ENCODE measurements around the gene MRPS18B. TPM values are rescaled to one million over a fixed set of nuclear protein-coding genes. Genes with fewer than 3 reads are reported as not detected.
"Not testable (repeated sequence)": the region's sequence is repeated elsewhere in the genome, so short reads cannot be mapped to it uniquely, and the experiment has no call there.

The MRPS18B gene
- polyA plus RNA-seq, 1 donor, result 55.8 TPM

DNA sequence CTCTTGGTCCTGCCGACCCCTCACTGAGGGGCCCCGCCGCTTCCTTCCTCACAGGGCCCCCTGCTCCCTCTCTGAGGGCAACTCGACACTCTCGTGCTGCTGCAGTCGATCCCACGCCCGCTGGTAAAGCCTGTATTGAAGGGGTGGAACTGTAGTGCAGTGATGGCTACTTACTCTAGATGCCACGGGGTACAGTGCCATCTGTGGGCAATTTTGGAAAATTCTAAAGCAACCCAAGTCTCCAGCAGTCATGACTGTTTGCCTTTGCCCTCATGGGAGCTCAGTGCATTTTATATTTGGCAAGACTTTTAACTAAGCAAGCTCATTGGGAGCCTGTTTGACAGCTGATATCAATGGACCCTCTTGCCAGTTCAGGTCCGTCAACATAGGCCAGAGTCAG is 22.8 kb downstream of the MRPS18B start:
- DNase-seq, result no peak

DNA sequence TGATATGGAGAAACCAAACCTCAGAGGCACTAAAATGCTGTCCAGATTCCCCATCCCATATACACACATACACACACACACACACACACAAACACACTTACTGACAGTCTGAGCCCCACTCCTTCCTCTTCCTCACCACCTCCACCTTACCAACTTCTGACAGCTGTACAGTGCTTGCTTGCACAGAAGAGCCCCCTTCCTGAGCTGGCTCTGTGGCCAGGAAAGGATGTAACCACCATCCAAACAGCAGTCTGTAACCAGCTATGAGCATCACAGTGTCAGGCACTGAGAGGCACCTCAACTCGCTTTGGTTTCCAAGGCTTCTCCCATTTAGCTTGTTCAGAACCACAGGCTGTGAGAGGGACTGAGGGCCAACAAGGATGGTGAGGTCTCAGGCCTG is 23.4 kb downstream of the MRPS18B start:
- DNase-seq, result no peak

DNA sequence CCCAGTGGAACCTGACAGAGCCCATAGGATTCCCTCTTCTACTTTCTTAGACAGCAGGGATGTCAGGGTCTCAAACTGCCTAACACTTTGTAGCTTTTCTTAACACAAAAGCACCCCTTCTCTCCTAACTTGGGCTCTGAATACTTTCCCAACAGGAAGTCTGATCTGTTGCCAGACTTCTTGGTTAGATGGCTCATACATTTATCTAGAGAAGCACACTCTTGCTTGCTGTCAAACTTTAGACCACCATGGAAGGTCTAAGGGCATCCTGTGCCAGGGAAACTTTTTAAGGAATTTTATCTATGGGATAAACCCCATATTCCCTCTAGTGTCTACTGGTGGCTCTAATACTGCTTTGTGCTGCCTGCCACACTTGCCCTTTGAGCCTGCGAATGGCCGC is 26.0 kb downstream of the MRPS18B start:
- no peak for DNase-seq

DNA sequence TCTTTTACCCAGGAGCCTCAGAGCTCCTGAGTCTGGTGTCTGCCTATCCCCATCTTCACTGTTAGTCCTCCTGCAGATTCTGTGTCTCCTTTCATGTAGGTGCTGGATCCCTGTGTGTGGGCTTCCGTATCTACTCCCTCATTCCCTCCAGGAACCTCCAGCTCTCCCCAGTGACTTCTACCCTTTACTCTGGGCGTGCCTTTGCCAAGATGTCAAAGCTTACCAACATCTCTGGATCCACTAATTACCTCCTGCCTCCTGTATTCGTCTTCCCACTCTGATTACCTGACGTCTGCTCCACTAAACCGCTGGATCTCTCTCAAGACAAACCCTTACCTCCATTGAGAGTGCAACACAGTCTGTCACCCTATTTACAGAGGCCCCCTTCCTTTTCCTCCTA is 27.1 kb downstream of the MRPS18B start:
- no peak for DNase-seq

DNA sequence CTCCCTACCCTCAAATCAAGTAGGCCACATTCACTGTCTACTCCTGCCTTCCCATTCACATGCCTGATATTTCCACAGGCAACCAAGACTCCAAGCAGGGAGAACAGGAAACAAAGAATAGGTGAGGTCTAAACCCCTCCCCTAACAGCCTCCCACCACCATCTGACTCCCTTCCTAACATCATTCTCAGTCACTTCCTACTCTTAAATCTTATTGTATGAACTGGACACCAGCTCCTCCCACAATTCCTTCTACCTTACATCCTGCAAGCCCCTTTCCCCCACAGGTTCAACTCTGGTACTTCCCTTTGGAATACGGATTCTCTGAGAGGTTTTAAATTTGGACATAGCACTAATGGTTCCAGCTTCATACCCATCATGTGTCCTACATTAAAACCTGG is 28.3 kb downstream of the MRPS18B start:
- DNase-seq, result no peak

DNA sequence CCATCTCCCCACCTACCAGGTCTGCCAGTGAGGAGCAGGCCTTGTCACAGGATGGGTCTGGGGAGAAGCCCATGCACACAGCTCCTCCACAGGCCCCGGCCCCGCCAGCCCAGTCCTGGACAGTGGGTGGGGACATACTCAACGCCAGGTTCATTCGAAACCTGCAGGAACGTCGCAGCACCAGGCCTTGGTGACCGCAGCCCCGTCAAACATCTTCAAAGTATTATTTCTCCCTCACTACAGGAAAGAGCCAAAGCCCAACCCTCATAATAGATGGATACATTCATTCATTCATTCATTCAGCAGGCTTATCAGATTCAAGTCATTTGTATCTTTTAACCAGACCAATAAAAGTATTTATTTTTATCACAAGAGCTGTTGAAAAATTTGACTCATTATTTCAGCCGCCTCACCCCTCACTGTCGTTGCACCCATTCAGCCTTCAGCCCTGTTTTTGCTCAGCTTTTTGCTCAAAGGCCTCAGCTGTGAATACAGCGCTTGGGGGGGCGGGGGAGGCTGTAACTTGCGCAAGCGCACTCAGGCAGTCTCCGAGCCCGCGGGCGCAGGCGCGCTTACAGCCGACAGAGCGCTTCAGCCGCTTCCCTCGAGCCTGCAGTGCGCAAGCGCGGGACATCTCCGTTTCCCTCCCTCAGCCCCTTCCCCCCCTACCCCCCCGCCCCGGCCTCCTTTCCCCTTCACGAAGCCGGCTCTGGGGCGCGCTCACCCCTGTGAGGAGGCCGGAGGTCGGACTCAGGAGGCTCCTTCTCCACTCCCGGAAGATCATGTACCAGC is 29.0 kb downstream of the MRPS18B start, which contains the start of gene C6orf136:
Gene C6orf136 (plus strand): TSS at position 684 of the 792 bp plus-strand sequence. CDS start 99 bp downstream, at position 783.
- DNase-seq, result peak; percentile 89

DNA sequence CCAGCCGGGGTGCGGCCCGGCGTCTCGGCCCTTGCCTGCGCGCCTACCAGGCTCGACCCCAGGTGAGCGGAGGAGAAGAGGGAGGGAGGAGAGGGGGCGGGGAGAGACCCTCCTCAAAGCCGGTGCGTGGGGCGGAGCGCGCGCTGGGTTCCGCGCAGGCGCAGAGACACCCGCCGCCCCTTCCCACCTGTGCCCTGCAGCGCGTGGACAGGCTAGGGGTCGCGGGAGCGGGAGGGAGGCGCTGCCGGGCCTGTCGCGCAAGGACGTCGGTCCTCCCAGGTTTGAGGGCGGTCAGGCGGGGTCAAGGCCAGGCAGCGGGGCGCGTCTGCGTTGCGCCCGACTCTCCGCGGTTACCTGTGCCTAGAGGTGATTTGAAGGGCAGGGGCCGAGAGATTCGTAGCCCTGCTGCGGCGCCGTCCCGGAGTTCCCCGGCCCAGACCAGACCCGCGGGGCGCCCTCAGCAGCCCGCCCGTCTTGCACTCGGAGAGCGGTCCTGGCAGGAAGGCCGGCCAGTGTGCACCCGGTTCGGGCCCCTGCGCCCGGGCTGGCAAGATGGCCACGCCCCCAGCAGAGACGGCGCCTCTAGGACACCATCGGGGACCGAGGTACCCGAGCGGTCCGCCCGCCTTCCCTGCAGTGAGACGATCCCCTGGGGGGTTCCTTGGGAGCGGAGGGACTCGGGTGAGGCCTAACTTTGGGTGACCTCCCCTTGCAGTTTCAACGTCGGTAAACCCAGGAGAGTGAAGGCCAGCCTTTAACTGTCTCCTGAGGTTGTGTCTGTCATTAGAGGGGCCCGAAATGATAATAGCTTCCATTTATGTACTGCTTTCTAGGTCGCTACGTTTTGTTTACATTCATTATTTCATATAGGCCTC is 29.8 kb downstream of the MRPS18B start:
- DNase-seq, result peak; percentile 50

DNA sequence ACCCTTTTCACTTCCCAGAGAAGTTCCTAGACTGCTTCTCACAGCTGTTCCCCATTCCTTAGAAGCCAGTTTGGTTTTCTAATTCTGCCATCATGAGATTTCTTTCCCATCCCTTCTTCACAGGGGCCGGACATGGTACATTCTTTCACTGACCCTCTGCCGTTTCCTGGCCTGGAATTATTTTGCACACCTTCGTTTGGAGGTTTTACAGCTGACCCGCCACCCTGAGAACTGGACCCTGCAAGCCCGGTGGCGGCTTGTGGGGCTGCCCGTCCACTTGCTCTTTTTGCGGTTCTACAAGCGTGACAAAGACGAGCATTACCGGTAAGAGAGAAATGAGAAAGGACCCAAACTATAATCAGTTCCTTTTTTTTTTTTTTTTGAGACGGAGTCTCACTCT is 33.5 kb downstream of the MRPS18B start:
- no peak for DNase-seq

DNA sequence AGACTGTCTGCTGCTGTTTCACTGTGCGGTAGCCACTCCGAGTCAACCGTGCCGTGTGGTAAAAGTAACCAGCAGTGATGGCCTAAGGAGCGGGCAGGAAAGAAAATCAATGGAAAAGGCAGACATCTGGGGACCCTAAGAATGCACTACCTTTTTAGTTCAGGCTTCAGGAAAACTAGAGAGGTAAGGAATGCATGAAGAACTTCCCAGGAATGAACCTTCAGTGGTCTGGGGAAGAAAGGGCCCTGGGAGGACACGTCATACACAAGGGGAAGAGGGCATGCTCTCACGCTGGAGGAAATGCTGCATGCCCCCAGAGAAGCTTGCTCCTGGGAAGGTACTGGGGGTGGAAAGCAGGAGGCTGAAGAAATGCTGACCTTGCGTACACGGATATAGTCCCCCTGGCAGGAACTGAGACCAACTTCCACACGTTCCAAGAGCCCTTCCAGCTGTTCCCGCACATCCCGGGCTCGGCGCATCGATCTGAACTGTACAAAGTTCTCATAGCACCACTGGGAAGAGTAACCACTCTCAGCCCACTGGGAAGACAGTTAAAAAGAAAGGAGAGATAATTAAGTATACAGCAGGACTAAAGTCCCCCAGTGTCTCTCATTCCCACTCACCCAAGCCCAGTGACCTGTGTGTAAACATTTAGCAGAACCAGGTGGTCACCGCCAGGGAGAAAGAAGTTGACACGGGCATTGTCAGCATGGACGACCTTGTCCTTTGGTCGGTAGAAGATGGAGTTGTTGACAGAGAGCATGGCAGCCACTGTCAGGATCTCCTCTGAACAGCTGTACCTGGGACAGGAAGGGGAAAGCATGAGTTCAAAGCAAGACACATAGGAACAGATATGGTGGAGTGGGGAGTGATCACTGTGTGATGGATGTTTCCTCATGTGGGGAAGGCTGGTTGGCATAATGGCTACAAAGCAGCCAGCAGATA is 37.4 kb downstream of the MRPS18B start:
- no peak for DNase-seq

DNA sequence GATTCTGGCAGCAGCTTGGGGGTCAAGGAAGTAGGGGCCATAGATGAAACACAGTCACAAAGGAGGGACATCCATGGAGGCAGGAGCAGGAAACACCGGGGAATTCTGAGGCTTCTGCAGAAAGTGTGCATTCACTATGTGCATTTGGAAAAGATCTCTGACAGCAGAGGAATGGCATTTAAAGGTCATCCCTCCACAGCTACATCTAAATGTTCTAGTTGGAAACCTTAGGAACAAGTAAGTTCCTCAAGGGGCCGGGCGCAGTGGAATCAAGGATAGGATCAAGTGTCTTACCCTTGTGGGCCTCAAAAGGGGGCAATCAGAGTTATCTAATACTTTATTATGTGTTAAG is 38.1 kb downstream of the MRPS18B start:
- DNase-seq, result no peak

DNA sequence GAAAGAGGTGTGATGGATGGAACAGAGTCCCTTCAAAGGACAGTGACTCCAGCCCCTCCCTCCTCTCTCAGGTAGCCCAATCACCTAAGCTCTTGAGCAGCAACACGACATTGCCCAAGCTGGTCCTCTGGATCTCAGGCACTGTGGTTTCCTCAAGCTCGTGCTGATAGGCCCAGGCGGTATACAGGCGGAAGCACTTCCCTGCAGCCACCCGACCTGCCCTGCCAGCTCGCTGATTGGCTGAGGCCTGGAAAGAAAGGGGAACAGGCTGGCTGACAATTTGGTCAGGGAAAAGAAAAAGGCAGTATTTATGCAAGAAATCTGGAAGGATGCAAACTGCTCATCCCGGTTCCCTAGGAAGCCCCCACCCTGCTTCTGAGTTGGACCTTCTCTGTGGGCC is 38.9 kb downstream of the MRPS18B start:
- no peak for DNase-seq

DNA sequence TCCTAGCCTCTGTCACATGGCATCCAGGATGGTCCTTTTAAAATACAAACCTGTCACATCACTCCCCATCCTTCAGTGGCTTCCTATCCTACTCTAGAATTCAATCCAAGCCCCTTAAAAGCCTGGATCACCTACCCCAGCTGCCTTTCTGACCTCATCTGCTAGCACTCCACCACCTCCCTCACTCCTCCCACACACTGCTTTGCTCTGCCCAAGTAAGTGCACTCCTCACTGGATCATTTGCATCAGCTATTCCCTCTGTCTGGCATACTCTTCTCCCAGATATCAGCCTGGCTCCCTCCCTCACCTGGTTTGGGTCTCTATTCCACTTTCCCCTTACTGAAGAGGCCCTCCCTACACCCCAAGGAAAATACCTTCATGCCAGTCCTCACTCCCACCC is 39.8 kb downstream of the MRPS18B start:
- DNase-seq, result no peak

DNA sequence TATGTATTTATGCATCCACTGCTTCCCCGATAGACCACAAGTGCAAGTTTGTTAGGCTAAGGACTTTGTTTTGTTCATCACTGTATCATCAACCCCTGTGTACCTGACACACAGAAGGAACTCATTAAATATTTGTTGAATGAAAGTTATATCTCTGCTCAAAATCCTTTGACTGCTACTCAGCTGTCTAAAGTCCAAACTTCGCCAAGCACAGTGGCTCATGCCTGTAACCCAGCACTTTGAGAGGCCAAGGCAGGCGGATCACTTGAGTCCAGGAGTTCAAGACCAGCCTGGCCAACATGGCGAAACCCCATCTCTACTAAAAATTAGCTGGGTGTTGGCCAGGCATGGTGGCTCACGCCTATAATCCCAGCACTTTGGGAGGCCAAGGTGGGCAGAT is 40.3 kb downstream of the MRPS18B start:
- DNase-seq, result not testable (repeated sequence)

DNA sequence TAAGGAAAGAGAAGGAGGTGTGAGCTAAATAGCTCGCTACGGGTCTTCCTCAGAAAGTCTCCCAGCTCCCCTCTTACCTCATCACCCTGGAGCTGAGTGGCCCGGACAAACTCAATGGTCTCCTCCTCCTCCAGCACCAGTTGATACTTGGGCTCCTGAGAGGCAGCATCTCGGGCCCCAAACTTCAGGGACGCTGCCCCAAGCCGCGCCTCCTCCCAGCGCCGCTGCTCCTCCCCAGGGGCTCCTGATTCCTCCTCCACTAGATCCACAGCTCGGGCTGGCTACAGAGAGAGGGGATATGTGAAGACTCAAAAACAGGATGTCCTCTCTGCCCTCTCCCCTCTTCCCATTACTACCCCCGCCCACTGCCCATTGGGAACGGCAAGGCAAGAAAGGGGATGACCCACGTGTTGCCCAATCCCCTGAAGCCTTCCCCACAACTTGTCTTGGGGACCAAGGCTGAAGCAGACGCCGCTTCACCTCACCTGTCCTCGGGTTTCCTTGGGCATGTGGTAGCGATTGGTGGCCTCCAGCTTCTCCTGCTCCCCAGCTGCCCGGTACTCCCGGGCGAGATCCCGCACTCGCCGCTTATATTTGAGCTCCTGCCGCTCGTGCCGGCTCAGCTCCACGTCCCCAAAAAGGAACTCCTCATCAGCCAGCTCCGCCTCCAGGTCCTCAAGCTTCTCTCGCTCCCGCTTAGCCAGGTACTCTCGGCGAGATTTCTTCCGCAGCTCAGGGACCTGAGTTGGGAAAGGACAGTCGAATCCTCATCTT is 47.5 kb downstream of the MRPS18B start:
- DNase-seq, result no peak

DNA sequence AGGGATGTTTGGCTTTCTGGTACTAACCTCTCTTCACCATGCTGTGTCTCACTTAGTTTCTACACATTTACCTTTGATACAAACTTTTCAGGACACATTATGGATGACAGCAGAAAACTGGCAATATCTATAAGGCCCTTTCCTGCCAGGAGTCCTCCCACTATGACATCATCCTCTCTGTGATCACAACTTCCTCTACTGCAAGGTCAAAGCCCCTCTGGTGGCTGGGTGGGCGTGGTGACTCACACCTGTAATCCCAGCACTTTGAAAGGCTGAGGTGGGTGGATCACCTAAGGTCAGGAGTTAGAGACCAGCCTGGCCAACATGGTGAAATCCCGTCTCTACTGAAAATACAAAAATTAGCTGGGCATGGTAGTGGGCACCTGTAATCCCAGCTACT is 48.7 kb downstream of the MRPS18B start:
- DNase-seq, result not testable (repeated sequence)

DNA sequence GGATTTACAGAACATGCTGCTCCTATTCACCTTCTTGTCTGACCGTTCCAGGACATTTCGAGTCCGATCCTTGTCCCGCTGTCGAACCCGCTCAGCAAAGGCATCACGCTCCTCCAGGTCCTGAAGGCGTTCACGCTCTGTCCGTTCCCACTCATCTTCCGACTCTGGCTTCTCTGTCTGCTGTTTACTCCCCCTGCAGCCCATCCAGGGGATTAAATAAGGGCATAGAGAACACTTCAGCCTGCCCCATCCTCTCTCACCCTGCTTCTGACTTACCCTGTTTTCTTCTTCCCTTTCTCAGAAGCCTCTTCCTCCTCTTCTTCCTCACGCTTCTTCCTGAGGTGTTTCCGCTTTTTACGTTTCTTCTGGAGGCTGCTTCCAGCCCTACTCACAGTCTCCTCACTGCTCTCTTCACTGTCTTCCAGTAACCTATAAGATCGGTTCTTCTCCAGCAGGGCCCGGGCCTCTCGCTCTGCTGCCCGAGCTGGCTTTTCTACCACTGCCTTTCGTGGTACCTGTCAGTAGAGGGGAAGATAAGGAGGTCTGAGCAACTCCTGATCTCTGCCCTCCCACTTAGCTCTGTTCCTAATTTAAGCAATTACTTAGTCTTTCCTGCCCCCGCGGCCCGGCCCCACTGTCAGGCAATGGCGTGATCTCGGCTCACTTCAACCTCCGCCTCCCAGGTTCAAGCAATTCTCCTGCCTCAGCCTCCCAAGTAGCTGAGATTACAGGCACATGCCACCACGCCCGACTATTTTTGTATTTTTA is 53.3 kb downstream of the MRPS18B start:
- DNase-seq, result no peak

DNA sequence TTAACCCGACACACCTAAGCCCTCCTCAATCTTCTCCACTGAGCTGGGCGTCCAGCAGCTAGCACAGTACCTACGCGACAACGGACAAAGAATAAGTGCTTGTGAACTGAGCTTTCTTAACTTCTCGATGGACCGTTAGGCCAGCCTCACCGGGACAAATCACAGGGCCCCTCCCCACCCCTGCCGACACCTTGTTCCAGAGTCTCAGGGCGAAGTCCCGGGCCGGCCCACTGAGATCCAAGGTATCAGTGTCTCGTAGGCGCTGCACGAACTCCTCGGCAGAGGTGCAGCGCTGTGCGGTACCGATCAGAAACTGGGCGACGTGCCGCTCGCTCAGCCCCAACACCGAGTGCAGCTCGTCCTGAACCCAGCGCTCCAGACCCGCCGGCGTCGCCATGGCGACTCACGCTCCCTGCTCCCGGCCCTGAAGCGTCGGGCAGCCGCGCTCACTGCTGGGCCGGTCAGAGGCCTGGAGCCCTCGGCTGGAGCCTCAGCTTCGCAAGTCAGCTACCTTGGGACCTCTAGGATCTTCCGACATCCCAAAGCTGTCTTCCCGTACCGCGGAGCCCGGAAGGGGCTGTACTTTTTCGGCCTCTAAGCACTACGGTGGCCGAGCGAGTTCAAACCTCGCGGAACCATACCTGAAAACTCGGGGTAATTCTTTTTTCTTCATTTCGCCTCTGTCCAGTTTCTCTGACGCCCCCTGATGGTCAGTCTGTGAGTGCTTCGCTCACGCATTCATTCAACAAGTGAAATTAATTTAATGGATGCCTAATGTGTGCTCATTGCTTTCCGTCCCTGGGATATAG is 55.0 kb downstream of the MRPS18B start, which contains the start of gene DHX16:
Gene DHX16 (minus strand): TSS at position 562 of the 809 bp plus-strand sequence. CDS start 165 bp downstream, at position 397.
- peak; percentile 99 for DNase-seq

All from left kidney (tissue), 2 donors.